ENCODE data around the gene ABCB11. TPM values are rescaled to one million over a fixed set of nuclear protein-coding genes. Genes with fewer than 3 reads are reported as not detected.

The ABCB11 gene
- total RNA-seq, 1 experiment from 2014 or later: 0.07 TPM

GRCh38 chr2:168970711-168971233, 60.4 kb downstream of the ABCB11 start:
- H3K27me3 ChIP-seq (ENCODE audit: low read length): no peaks in the 10 kb centered on the region
- no peaks in the 10 kb centered on the region for H3K36me3 ChIP-seq (ENCODE audit: insufficient read depth, low read length)
- H3K79me2 ChIP-seq (ENCODE audit: low read length): no peaks in the 10 kb centered on the region
- no peaks in the 10 kb centered on the region for H3K9me3 ChIP-seq (ENCODE audit: low read length)
- no peak overlapping the region for H2AFZ ChIP-seq (ENCODE audit: low read length)
- H3K9me2 ChIP-seq (replicated peaks; ENCODE audit: insufficient read depth, low read length): no peaks in the 10 kb centered on the region
- DNase-seq: no peak
- no peak overlapping the region for H3K9ac ChIP-seq (ENCODE audit: low read length)
- no peaks in the 10 kb centered on the region for H3K4me1 ChIP-seq (ENCODE audit: low read length)
- no peak overlapping the region for H3K4me3 ChIP-seq (ENCODE audit: low read length)
- no peak overlapping the region for H3K4me2 ChIP-seq (ENCODE audit: low read depth, low read length, poor library complexity, severe bottlenecking)
- no peaks in the 10 kb centered on the region for H4K20me1 ChIP-seq (ENCODE audit: insufficient read depth, low read depth, low read length)
- H3K27ac ChIP-seq (ENCODE audit: low read length): no peak overlapping the region

GRCh38 chr2:168969865-168970264, 61.3 kb downstream of the ABCB11 start:
- H3K9ac ChIP-seq (ENCODE audit: low read length): no peak overlapping the region
- no peaks in the 10 kb centered on the region for H3K79me2 ChIP-seq (ENCODE audit: low read length)
- no peaks in the 10 kb centered on the region for H3K36me3 ChIP-seq (ENCODE audit: insufficient read depth, low read length)
- no peaks in the 10 kb centered on the region for H3K4me1 ChIP-seq (ENCODE audit: low read length)
- no peaks in the 10 kb centered on the region for H4K20me1 ChIP-seq (ENCODE audit: insufficient read depth, low read depth, low read length)
- H3K4me2 ChIP-seq (ENCODE audit: low read depth, low read length, poor library complexity, severe bottlenecking): no peak overlapping the region
- H3K27ac ChIP-seq (ENCODE audit: low read length): no peak overlapping the region
- no peaks in the 10 kb centered on the region for H3K9me3 ChIP-seq (ENCODE audit: low read length)
- no peaks in the 10 kb centered on the region for H3K9me2 ChIP-seq (replicated peaks; ENCODE audit: insufficient read depth, low read length)
- DNase-seq: no peak
- H3K27me3 ChIP-seq (ENCODE audit: low read length): no peaks in the 10 kb centered on the region
- H3K4me3 ChIP-seq (ENCODE audit: low read length): no peak overlapping the region
- H2AFZ ChIP-seq (ENCODE audit: low read length): no peak overlapping the region

DNA sequence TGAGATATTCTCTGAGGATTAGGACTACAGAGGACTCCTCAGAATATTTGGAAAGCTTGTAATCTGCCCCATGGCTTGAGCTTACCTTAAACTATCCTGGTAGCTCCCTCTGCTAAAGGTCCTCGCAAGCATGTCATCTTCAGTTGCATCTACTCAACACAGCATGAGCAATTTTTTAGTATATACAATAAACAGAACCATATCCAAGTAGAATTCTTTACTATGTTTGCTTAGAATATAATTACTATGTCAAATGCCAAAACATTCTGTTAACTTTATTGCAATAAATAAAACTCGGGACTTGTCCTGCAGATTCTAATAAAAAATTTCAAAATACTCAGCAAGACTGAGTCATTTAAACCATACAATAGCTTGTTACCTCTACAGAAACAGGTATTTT, 62.8 kb downstream of the ABCB11 start:
- no peak overlapping the region for H2AFZ ChIP-seq (ENCODE audit: low read length)
- H3K4me1 ChIP-seq (ENCODE audit: low read length): no peaks in the 10 kb centered on the region
- H3K36me3 ChIP-seq (ENCODE audit: insufficient read depth, low read length): no peaks in the 10 kb centered on the region
- no peak overlapping the region for H3K4me3 ChIP-seq (ENCODE audit: low read length)
- H3K27me3 ChIP-seq (ENCODE audit: low read length): no peaks in the 10 kb centered on the region
- DNase-seq: no peak
- no peaks in the 10 kb centered on the region for H4K20me1 ChIP-seq (ENCODE audit: insufficient read depth, low read depth, low read length)
- no peaks in the 10 kb centered on the region for H3K9me2 ChIP-seq (replicated peaks; ENCODE audit: insufficient read depth, low read length)
- no peaks in the 10 kb centered on the region for H3K79me2 ChIP-seq (ENCODE audit: low read length)
- H3K9ac ChIP-seq (ENCODE audit: low read length): no peak overlapping the region
- no peaks in the 10 kb centered on the region for H3K9me3 ChIP-seq (ENCODE audit: low read length)
- H3K27ac ChIP-seq (ENCODE audit: low read length): no peak overlapping the region
- H3K4me2 ChIP-seq (ENCODE audit: low read depth, low read length, poor library complexity, severe bottlenecking): no peak overlapping the region

GRCh38 chr2:168964251-168964807, 66.8 kb downstream of the ABCB11 start:
- Histone ChIP-seq H3K36me3 (ENCODE audit: insufficient read depth, low read length) (no peaks in the 10 kb centered on the region), H3K4me2 (ENCODE audit: low read depth, low read length, poor library complexity, severe bottlenecking) (no peak overlapping the region), H3K4me1 (ENCODE audit: low read length) (no peaks in the 10 kb centered on the region), H3K79me2 (ENCODE audit: low read length) (no peaks in the 10 kb centered on the region), H3K9me2 (replicated peaks; ENCODE audit: insufficient read depth, low read length) (no peaks in the 10 kb centered on the region), H3K9me3 (ENCODE audit: low read length) (no peaks in the 10 kb centered on the region), H2AFZ (ENCODE audit: low read length) (no peak overlapping the region), H4K20me1 (ENCODE audit: insufficient read depth, low read depth, low read length) (no peaks in the 10 kb centered on the region), H3K27ac (ENCODE audit: low read length) (no peak overlapping the region), H3K9ac (ENCODE audit: low read length) (no peak overlapping the region), H3K4me3 (ENCODE audit: low read length) (no peak overlapping the region), H3K27me3 (ENCODE audit: low read length) (no peaks in the 10 kb centered on the region)
- no peak for DNase-seq

DNA sequence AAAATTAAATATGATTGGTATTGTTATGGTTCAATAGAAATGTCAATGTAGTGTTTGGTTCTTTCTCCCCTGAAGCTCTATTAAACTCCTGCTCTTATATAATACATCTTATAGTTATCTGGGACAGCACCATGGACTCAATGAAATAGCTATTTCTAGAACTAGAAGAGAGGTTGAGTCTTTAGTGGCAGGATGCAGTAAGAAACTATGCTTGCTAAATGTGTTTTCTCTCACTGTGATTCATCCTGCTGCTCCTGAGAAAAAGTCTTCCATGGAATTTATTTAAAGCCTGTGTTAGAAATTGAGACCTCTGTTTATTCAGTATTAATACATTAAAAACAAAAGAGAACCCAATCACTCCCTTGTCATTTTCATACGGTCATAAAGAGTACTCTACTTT, 68.5 kb downstream of the ABCB11 start:
- H3K4me2 ChIP-seq (ENCODE audit: low read depth, low read length, poor library complexity, severe bottlenecking): no peak overlapping the region
- no peaks in the 10 kb centered on the region for H3K9me2 ChIP-seq (replicated peaks; ENCODE audit: insufficient read depth, low read length)
- H3K9ac ChIP-seq (ENCODE audit: low read length): no peak overlapping the region
- H2AFZ ChIP-seq (ENCODE audit: low read length): no peak overlapping the region
- no peak overlapping the region for H3K4me3 ChIP-seq (ENCODE audit: low read length)
- H3K79me2 ChIP-seq (ENCODE audit: low read length): no peaks in the 10 kb centered on the region
- no peaks in the 10 kb centered on the region for H3K36me3 ChIP-seq (ENCODE audit: insufficient read depth, low read length)
- no peaks in the 10 kb centered on the region for H3K9me3 ChIP-seq (ENCODE audit: low read length)
- no peaks in the 10 kb centered on the region for H4K20me1 ChIP-seq (ENCODE audit: insufficient read depth, low read depth, low read length)
- no peak for DNase-seq
- H3K4me1 ChIP-seq (ENCODE audit: low read length): no peaks in the 10 kb centered on the region
- H3K27me3 ChIP-seq (ENCODE audit: low read length): no peaks in the 10 kb centered on the region
- H3K27ac ChIP-seq (ENCODE audit: low read length): no peak overlapping the region

- Histone ChIP-seq H3K9me2 (replicated peaks; ENCODE audit: insufficient read depth, low read length) (no peaks in the 10 kb centered on the region), H3K36me3 (ENCODE audit: insufficient read depth, low read length) (no peaks in the 10 kb centered on the region), H3K4me2 (ENCODE audit: low read depth, low read length, poor library complexity, severe bottlenecking) (no peak overlapping the region), H2AFZ (ENCODE audit: low read length) (no peak overlapping the region), H3K9ac (ENCODE audit: low read length) (no peak overlapping the region), H3K79me2 (ENCODE audit: low read length) (no peaks in the 10 kb centered on the region), H3K27me3 (ENCODE audit: low read length) (no peaks in the 10 kb centered on the region), H3K4me1 (ENCODE audit: low read length) (no peaks in the 10 kb centered on the region), H3K27ac (ENCODE audit: low read length) (no peak overlapping the region), H4K20me1 (ENCODE audit: insufficient read depth, low read depth, low read length) (no peaks in the 10 kb centered on the region), H3K4me3 (ENCODE audit: low read length) (no peak overlapping the region), H3K9me3 (ENCODE audit: low read length) (no peaks in the 10 kb centered on the region)
- DNase-seq: peak; percentile 89
Observed at GRCh38 chr2:168961450-168962229, 69.5 kb downstream of the ABCB11 start.

DNA sequence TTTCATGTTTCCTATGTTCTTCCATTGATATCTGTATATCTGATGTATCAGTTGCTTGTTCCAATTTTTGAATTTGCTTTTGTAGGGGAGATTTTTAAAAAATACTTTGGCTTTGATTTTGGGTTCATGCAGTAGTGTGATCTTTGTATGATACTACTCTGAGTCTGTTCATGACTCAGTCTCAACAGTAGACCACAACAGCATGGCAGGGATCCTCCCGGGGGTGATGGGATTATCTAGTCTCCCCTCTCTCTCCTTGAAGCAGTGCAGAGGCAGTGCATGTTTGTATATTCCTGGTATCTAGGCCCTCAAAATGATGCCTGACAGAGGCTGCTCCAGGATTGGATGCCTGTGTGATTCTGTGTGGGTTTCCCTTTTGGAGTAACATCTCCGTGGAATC, 74.7 kb downstream of the ABCB11 start:
- no peak for DNase-seq
- Histone ChIP-seq H3K9me2 (replicated peaks; ENCODE audit: insufficient read depth, low read length) (no peaks in the 10 kb centered on the region), H3K27me3 (ENCODE audit: low read length) (no peaks in the 10 kb centered on the region), H3K4me1 (ENCODE audit: low read length) (no peaks in the 10 kb centered on the region), H4K20me1 (ENCODE audit: insufficient read depth, low read depth, low read length) (no peaks in the 10 kb centered on the region), H3K4me2 (ENCODE audit: low read depth, low read length, poor library complexity, severe bottlenecking) (no peak overlapping the region), H3K4me3 (ENCODE audit: low read length) (no peak overlapping the region), H3K36me3 (ENCODE audit: insufficient read depth, low read length) (no peaks in the 10 kb centered on the region), H3K9me3 (ENCODE audit: low read length) (no peaks in the 10 kb centered on the region), H3K79me2 (ENCODE audit: low read length) (no peaks in the 10 kb centered on the region), H3K9ac (ENCODE audit: low read length) (no peak overlapping the region), H2AFZ (ENCODE audit: low read length) (no peak overlapping the region), H3K27ac (ENCODE audit: low read length) (no peak overlapping the region)

- H2AFZ ChIP-seq (ENCODE audit: low read length): no peak overlapping the region
- no peaks in the 10 kb centered on the region for H3K27me3 ChIP-seq (ENCODE audit: low read length)
- no peaks in the 10 kb centered on the region for H3K9me3 ChIP-seq (ENCODE audit: low read length)
- H3K27ac ChIP-seq (ENCODE audit: low read length): no peak overlapping the region
- no peak overlapping the region for H3K4me2 ChIP-seq (ENCODE audit: low read depth, low read length, poor library complexity, severe bottlenecking)
- no peaks in the 10 kb centered on the region for H3K79me2 ChIP-seq (ENCODE audit: low read length)
- H3K36me3 ChIP-seq (ENCODE audit: insufficient read depth, low read length): no peaks in the 10 kb centered on the region
- no peaks in the 10 kb centered on the region for H4K20me1 ChIP-seq (ENCODE audit: insufficient read depth, low read depth, low read length)
- no peaks in the 10 kb centered on the region for H3K4me1 ChIP-seq (ENCODE audit: low read length)
- no peak overlapping the region for H3K4me3 ChIP-seq (ENCODE audit: low read length)
- DNase-seq: no peak
- no peak overlapping the region for H3K9ac ChIP-seq (ENCODE audit: low read length)
- no peaks in the 10 kb centered on the region for H3K9me2 ChIP-seq (replicated peaks; ENCODE audit: insufficient read depth, low read length)
Observed at GRCh38 chr2:168955321-168955720, 75.8 kb downstream of the ABCB11 start.
